PC-3 (cell line): ENCODE data around the gene CALN1. TPM values are rescaled to one million over a fixed set of nuclear protein-coding genes. Genes with fewer than 3 reads are reported as not detected.

ENCODE experiments used
- ATAC-seq: fragments of 200-7000 bp; cut with Tn5 transposase; 2 replicates; pipeline ENCODE4 v1.9.1; 2020; ENCODE audit warnings: mild to moderate bottlenecking, moderate library complexity
- BruUV-seq: library from RNA; stranded (reverse); fragments of 400-500 nt; replicated peaks from 2 replicates; lab custom pipeline; 2021; lab: Mats Ljungman, UMichigan
- CTCF ChIA-PET: fragments of 300-600 bp; sonication (Branson Sonifier 250); formaldehyde crosslinking; loops from one replicate; lab custom pipeline; 2022; ENCODE audit warnings: antibody characterized with exemption; lab: Charles Lee
- POLR2A ChIA-PET: fragments of 300-600 bp; sonication (Branson Sonifier 250); formaldehyde crosslinking; loops from one replicate; lab custom pipeline; 2022; ENCODE audit warnings: antibody characterized with exemption; ENCODE audit not compliant: unreplicated experiment; lab: Charles Lee
- DNase-seq: peaks from one replicate; pipeline ENCODE4 v3.0.0-alpha.2; 2015
- H2AFZ ChIP-seq: fragments of 300-600 bp; sonication (generic); 2 replicates; pipeline ENCODE4 v1.6.0; 2016; ENCODE audit warnings: antibody characterized with exemption, low read length
- H3F3A ChIP-seq: fragments of 300-600 bp; sonication (generic); one replicate; pipeline ENCODE4 v1.6.0; 2017; ENCODE audit warnings: antibody characterized with exemption, low read length, control low read depth, mild to moderate bottlenecking; ENCODE audit not compliant: unreplicated experiment
- H3K27ac ChIP-seq: fragments of 300-600 bp; sonication (generic); 2 replicates; pipeline ENCODE4 v1.5.1; 2016; ENCODE audit warnings: mild to moderate bottlenecking, low read length
- H3K27me3 ChIP-seq: fragments of 300-600 bp; sonication (generic); 2 replicates; pipeline ENCODE4 v1.6.1; 2016; ENCODE audit warnings: low read length, mixed read lengths
- H3K36me3 ChIP-seq: fragments of 300-600 bp; sonication (generic); 2 replicates; pipeline ENCODE4 v1.6.1; 2016; ENCODE audit warnings: low read depth, mixed run types, low read length, mixed read lengths
- H3K4me1 ChIP-seq: fragments of 300-600 bp; sonication (generic); 2 replicates; pipeline ENCODE4 v1.5.1; 2016; ENCODE audit warnings: low read length; ENCODE audit not compliant: insufficient read depth
- H3K4me2 ChIP-seq: fragments of 300-600 bp; sonication (generic); 2 replicates; pipeline ENCODE4 v1.6.0; 2016; ENCODE audit warnings: low read length
- H3K4me3 ChIP-seq: fragments of 300-600 bp; sonication (generic); 2 replicates; pipeline ENCODE4 v1.5.1; 2016; ENCODE audit warnings: mild to moderate bottlenecking, low read length, mixed read lengths
- H3K79me2 ChIP-seq: fragments of 300-600 bp; sonication (generic); 2 replicates; pipeline ENCODE4 v1.6.1; 2017; ENCODE audit warnings: low read length, mixed read lengths
- H3K9ac ChIP-seq: fragments of 300-600 bp; sonication (generic); 2 replicates; pipeline ENCODE4 v1.6.0; 2016; ENCODE audit warnings: mild to moderate bottlenecking, low read length
- H3K9me2 ChIP-seq: fragments of 300-600 bp; sonication (generic); replicated peaks from 2 replicates; pipeline ENCODE4 v1.6.1; 2016; ENCODE audit warnings: mixed run types, low read length, mixed read lengths
- H3K9me3 ChIP-seq: fragments of 300-600 bp; sonication (generic); 2 replicates; pipeline ENCODE4 v1.6.1; 2016; ENCODE audit warnings: low read length, mixed read lengths
- H4K20me1 ChIP-seq: fragments of 300-600 bp; sonication (generic); 2 replicates; pipeline ENCODE4 v1.6.1; 2016; ENCODE audit warnings: low read length, mixed read lengths
- CTCF ChIP-seq: fragments of 300-600 bp; sonication (generic); conservative IDR thresholded peaks from 2 replicates; pipeline ENCODE4 v1.5.1; 2017; ENCODE audit warnings: antibody characterized with exemption, low read depth, mild to moderate bottlenecking, low read length
- EZH2 ChIP-seq: fragments of 300-600 bp; sonication (generic); IDR thresholded peaks from one replicate; pipeline ENCODE4 v1.6.1; 2017; ENCODE audit warnings: antibody characterized with exemption, mild to moderate bottlenecking, low read length; ENCODE audit not compliant: unreplicated experiment
- EZH2phosphoT487 ChIP-seq: fragments of 300-600 bp; sonication (generic); IDR thresholded peaks from 2 replicates; pipeline ENCODE4 v1.6.1; 2018; ENCODE audit warnings: mild to moderate bottlenecking, antibody characterized with exemption, low read length, borderline replicate concordance
- intact Hi-C: fragments of 100-400 bp; cut with micrococcal nuclease; formaldehyde crosslinking; loops from 2 replicates; pipeline ENCODE4 v1.9.0; 2023
- total RNA-seq: library from RNA; depleted of rRNA; stranded (reverse); fragments of >200 nt; gene quantifications from 2 replicates; pipeline ENCODE4 v1.2.3, GENCODE V29; 2014

Gene CALN1
- total RNA-seq, 1 experiment from 2014 or later = not detected

GRCh38 chr7:72326365-72326764, 85.8 kb downstream of the CALN1 start:
- intact Hi-C loops = loop anchor here (5.0 kb wide), 1 partner anchor 166 kb away; no protein-coding TSS in a partner anchor
- H3K27ac ChIP-seq = peak overlapping the region; percentile 61
- peaks cover 10% of the 10 kb centered on the region; the same call in 1 of the 2 replicates for H3K27me3 ChIP-seq
- H3F3A ChIP-seq = no peaks in the 10 kb centered on the region
- no peaks in the 10 kb centered on the region for H3K79me2 ChIP-seq
- DNase-seq (peak; percentile 92), ATAC-seq (peak; percentile 87)
- peaks cover 17% of the 10 kb centered on the region for H3K4me1 ChIP-seq
- H3K9me3 ChIP-seq = no peaks in the 10 kb centered on the region
- no peak overlapping the region for H3K4me3 ChIP-seq
- TF ChIP-seq CTCF (no peak), EZH2phosphoT487 (no peak), EZH2 (no peak)
- H3K36me3 ChIP-seq = no peaks in the 10 kb centered on the region
- H3K9me2 ChIP-seq = no peaks in the 10 kb centered on the region
- no TSS peak for BruUV-seq
- H3K9ac ChIP-seq = no peak overlapping the region
- H3K4me2 ChIP-seq = peak overlapping the region; percentile 38
- H2AFZ ChIP-seq = no peak overlapping the region
- POLR2A ChIA-PET = no interaction called here
- CTCF ChIA-PET = no interaction called here
- 0 out of 2 replicates have a peak, but pooled peaks cover 3% of the 10 kb centered on the region for H4K20me1 ChIP-seq

GRCh38 chr7:72325561-72325960, 86.6 kb downstream of the CALN1 start:
- peaks cover 13% of the 10 kb centered on the region; the same call in 1 of the 2 replicates for H3K27me3 ChIP-seq
- POLR2A ChIA-PET = no interaction called here
- H3K9me2 ChIP-seq = no peaks in the 10 kb centered on the region
- no TSS peak for BruUV-seq
- DNase-seq (peak; percentile 78), ATAC-seq (peak; percentile 42; the same call in 1 of the 2 replicates)
- no peaks in the 10 kb centered on the region for H3K79me2 ChIP-seq
- no peak overlapping the region for H3K9ac ChIP-seq
- no peak for TF ChIP-seq EZH2
- TF ChIP-seq CTCF = no peak
- TF ChIP-seq EZH2phosphoT487 = no peak
- no peaks in the 10 kb centered on the region for H3K36me3 ChIP-seq
- no peaks in the 10 kb centered on the region for H3F3A ChIP-seq
- no peak overlapping the region for H3K4me3 ChIP-seq
- H2AFZ ChIP-seq = no peak overlapping the region
- H3K4me2 ChIP-seq = peak overlapping the region; percentile 38
- H3K9me3 ChIP-seq = no peaks in the 10 kb centered on the region
- H4K20me1 ChIP-seq = 0 out of 2 replicates have a peak, but pooled peaks cover 3% of the 10 kb centered on the region
- intact Hi-C loops = loop anchor here (5.0 kb wide), 1 partner anchor 167 kb away; no protein-coding TSS in a partner anchor
- peak overlapping the region; percentile 61 for H3K27ac ChIP-seq
- CTCF ChIA-PET = no interaction called here
- peaks cover 17% of the 10 kb centered on the region for H3K4me1 ChIP-seq

- no TSS peak for BruUV-seq
- Histone ChIP-seq H3K4me3 (no peak overlapping the region), H3K27ac (no peak overlapping the region), H3K9me3 (no peaks in the 10 kb centered on the region), H3K36me3 (no peaks in the 10 kb centered on the region), H3K9me2 (no peaks in the 10 kb centered on the region), H3F3A (no peaks in the 10 kb centered on the region), H3K27me3 (peaks cover 8% of the 10 kb centered on the region; the same call in 1 of the 2 replicates), H3K4me1 (peaks cover 8% of the 10 kb centered on the region), H3K9ac (no peak overlapping the region), H4K20me1 (no peaks in the 10 kb centered on the region), H3K4me2 (no peak overlapping the region), H2AFZ (no peak overlapping the region), H3K79me2 (no peaks in the 10 kb centered on the region)
- POLR2A ChIA-PET = no interaction called here
- DNase-seq (no peak), ATAC-seq (no peak)
- no peak for TF ChIP-seq EZH2
- no peak for TF ChIP-seq CTCF
- TF ChIP-seq EZH2phosphoT487 = no peak
- CTCF ChIA-PET = no interaction called here
- intact Hi-C loops = no loop called here
These were observed 90.5 kb downstream of the CALN1 start for GRCh38 chr7:72321637-72322036.
